Measurements from ENCODE around the gene SIGLEC6.

DNA sequence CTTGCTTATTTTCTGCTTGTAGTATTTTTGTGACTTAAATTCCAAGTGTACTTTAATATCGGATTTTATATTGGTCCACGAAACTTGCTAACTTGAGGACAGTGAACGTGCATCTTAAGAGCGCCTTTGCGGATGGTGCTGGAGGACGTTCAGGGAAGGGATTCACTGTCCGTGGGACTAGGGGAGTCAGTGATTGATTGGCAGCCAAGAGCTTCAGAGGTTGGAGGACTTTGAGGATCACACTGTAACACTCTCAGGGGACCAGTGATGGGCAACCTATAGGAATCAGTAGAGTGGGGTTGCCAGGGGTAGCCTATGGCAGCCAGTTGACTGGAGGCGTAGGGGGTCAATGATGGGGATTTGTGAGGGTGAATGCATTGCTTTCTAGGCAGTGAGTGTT is 40.1 kb upstream of the SIGLEC6 start:
- TF ChIP-seq, protein P1, sequence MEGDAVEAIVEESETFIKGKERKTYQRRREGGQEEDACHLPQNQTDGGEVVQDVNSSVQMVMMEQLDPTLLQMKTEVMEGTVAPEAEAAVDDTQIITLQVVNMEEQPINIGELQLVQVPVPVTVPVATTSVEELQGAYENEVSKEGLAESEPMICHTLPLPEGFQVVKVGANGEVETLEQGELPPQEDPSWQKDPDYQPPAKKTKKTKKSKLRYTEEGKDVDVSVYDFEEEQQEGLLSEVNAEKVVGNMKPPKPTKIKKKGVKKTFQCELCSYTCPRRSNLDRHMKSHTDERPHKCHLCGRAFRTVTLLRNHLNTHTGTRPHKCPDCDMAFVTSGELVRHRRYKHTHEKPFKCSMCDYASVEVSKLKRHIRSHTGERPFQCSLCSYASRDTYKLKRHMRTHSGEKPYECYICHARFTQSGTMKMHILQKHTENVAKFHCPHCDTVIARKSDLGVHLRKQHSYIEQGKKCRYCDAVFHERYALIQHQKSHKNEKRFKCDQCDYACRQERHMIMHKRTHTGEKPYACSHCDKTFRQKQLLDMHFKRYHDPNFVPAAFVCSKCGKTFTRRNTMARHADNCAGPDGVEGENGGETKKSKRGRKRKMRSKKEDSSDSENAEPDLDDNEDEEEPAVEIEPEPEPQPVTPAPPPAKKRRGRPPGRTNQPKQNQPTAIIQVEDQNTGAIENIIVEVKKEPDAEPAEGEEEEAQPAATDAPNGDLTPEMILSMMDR (IDR thresholded peaks at IDR 0.05): no peak
- TF ChIP-seq, protein P2, sequence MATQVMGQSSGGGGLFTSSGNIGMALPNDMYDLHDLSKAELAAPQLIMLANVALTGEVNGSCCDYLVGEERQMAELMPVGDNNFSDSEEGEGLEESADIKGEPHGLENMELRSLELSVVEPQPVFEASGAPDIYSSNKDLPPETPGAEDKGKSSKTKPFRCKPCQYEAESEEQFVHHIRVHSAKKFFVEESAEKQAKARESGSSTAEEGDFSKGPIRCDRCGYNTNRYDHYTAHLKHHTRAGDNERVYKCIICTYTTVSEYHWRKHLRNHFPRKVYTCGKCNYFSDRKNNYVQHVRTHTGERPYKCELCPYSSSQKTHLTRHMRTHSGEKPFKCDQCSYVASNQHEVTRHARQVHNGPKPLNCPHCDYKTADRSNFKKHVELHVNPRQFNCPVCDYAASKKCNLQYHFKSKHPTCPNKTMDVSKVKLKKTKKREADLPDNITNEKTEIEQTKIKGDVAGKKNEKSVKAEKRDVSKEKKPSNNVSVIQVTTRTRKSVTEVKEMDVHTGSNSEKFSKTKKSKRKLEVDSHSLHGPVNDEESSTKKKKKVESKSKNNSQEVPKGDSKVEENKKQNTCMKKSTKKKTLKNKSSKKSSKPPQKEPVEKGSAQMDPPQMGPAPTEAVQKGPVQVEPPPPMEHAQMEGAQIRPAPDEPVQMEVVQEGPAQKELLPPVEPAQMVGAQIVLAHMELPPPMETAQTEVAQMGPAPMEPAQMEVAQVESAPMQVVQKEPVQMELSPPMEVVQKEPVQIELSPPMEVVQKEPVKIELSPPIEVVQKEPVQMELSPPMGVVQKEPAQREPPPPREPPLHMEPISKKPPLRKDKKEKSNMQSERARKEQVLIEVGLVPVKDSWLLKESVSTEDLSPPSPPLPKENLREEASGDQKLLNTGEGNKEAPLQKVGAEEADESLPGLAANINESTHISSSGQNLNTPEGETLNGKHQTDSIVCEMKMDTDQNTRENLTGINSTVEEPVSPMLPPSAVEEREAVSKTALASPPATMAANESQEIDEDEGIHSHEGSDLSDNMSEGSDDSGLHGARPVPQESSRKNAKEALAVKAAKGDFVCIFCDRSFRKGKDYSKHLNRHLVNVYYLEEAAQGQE (IDR thresholded peaks at IDR 0.05): no peak
- TF ChIP-seq, protein P3, sequence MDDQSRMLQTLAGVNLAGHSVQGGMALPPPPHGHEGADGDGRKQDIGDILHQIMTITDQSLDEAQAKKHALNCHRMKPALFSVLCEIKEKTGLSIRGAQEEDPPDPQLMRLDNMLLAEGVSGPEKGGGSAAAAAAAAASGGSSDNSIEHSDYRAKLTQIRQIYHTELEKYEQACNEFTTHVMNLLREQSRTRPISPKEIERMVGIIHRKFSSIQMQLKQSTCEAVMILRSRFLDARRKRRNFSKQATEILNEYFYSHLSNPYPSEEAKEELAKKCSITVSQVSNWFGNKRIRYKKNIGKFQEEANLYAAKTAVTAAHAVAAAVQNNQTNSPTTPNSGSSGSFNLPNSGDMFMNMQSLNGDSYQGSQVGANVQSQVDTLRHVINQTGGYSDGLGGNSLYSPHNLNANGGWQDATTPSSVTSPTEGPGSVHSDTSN (IDR thresholded peaks at IDR 0.05): no peak
- TF ChIP-seq, protein P4, sequence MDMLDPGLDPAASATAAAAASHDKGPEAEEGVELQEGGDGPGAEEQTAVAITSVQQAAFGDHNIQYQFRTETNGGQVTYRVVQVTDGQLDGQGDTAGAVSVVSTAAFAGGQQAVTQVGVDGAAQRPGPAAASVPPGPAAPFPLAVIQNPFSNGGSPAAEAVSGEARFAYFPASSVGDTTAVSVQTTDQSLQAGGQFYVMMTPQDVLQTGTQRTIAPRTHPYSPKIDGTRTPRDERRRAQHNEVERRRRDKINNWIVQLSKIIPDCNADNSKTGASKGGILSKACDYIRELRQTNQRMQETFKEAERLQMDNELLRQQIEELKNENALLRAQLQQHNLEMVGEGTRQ (IDR thresholded peaks at IDR 0.05): no peak
- no peak for TF ChIP-seq JUN (IDR thresholded peaks at IDR 0.05)
- no peak for TF ChIP-seq RAD21 (conservative IDR thresholded peaks at IDR 0.05 in 1 of 2, IDR thresholded peaks at IDR 0.05 in 1 of 2)
- no peak for TF ChIP-seq EP300 (IDR thresholded peaks at IDR 0.05)
- no peak for TF ChIP-seq CHD2 (IDR thresholded peaks at IDR 0.05; ENCODE audit: low read length, partially characterized antibody)

Data from A549 (cell line).